ENCODE measurements around the gene CMTM8.

The CMTM8 gene

GRCh38 chr3:32419742-32420125 lies 181.3 kb downstream of the CMTM8 start:
- DNase-seq, result no peak

All from DMS79 treated with DMSO at 0.1 percent for 48 hours (cell line).